ENCODE data around the gene PLCG2.

GRCh38 chr16:81808933-81809480 is 29.9 kb downstream of the PLCG2 start:
- TF ChIP-seq POLR2A (IDR thresholded peaks at IDR 0.05; ENCODE audit: low read length) (no peak), GATA1 (IDR thresholded peaks at IDR 0.05; ENCODE audit: low read depth, low read length) (no peak)
